CD8-positive, alpha-beta memory T cell (primary cell): ENCODE results near the gene PLA2G4B. TPM values are rescaled to one million over a fixed set of nuclear protein-coding genes. Genes with fewer than 3 reads are reported as not detected.

ENCODE experiments used
- CTCF ChIA-PET: fragments of 350-600 bp; sonication (Branson Sonifier 250); formaldehyde crosslinking; loops from one replicate; lab custom pipeline; 2021; ENCODE audit warnings: antibody characterized with exemption; lab: Charles Lee
- POLR2A ChIA-PET: fragments of 350-600 bp; sonication (Branson Sonifier 250); formaldehyde crosslinking; loops from one replicate; lab custom pipeline; 2021; ENCODE audit warnings: antibody characterized with exemption; lab: Charles Lee
- DNase-seq, 5 donors: peaks; one replicate each; pipeline versions ENCODE4 v3.0.0 to v3.0.0-alpha.2; 2020 to 2022; ENCODE audit warnings: mixed read lengths in 1 of 5
- H3K27ac ChIP-seq: one replicate; pipeline ENCODE4 v1.7.0; 2013; ENCODE audit warnings: low read depth, mild to moderate bottlenecking, low read length, moderate library complexity
- H3K27me3 ChIP-seq: 2 replicates; pipeline ENCODE4 v1.7.0; 2013; ENCODE audit warnings: low read length, mild to moderate bottlenecking; ENCODE audit not compliant: insufficient read depth, poor library complexity, severe bottlenecking
- H3K36me3 ChIP-seq: 2 replicates; pipeline ENCODE4 v1.7.0; 2013; ENCODE audit warnings: mild to moderate bottlenecking, low read length, moderate library complexity; ENCODE audit not compliant: insufficient read depth
- H3K4me1 ChIP-seq: 2 replicates; pipeline ENCODE4 v1.7.0; 2013; ENCODE audit warnings: mild to moderate bottlenecking, low read length, moderate library complexity; ENCODE audit not compliant: insufficient read depth
- H3K4me3 ChIP-seq: 2 replicates; pipeline ENCODE4 v1.7.0; 2013; ENCODE audit warnings: mild to moderate bottlenecking, low read length
- H3K9me3 ChIP-seq: 2 replicates; pipeline ENCODE4 v1.7.0; 2013; ENCODE audit warnings: mild to moderate bottlenecking, low read length
- H3K27ac Mint-ChIP-seq, 8 donors: one replicate each; pipeline ENCODE4 v1.8.0; 2020 to 2021; ENCODE audit warnings: mixed read lengths in 8 of 8, mild to moderate bottlenecking in 6 of 8, inconsistent platforms in 3 of 8, moderate library complexity in 3 of 8
- H3K27me3 Mint-ChIP-seq, 2 donors: one replicate each; pipeline ENCODE4 v1.8.0; 2020 to 2021; ENCODE audit warnings: mixed read lengths in 2 of 2, mild to moderate bottlenecking in 1 of 2, moderate library complexity in 1 of 2
- H3K36me3 Mint-ChIP-seq, 3 donors: one replicate each; pipeline ENCODE4 v1.8.0; 2020 to 2021; ENCODE audit warnings: mixed read lengths in 3 of 3, inconsistent platforms in 1 of 3, mild to moderate bottlenecking in 1 of 3
- H3K4me1 Mint-ChIP-seq, 3 donors: one replicate each; pipeline ENCODE4 v1.8.0; 2020 to 2021; ENCODE audit warnings: mixed read lengths in 3 of 3, inconsistent platforms in 1 of 3, mild to moderate bottlenecking in 1 of 3
- H3K4me3 Mint-ChIP-seq, 7 donors: one replicate each; pipeline ENCODE4 v1.8.0; 2020 to 2021; ENCODE audit warnings: mixed read lengths in 7 of 7, mild to moderate bottlenecking in 6 of 7, moderate library complexity in 4 of 7, inconsistent platforms in 2 of 7
- H3K9me3 Mint-ChIP-seq, 5 donors: one replicate each; pipeline ENCODE4 v1.8.0; 2020 to 2022; ENCODE audit warnings: mixed read lengths in 5 of 5, mild to moderate bottlenecking in 3 of 5, moderate library complexity in 2 of 5, inconsistent platforms in 1 of 5
- polyA plus RNA-seq: library from polyadenylated mRNA; unstranded; fragments of 300-500 nt; fragmentation: Illumina TruSeq; gene quantifications from one replicate; pipeline ENCODE4 v1.2.3, GENCODE V29; 2021
- total RNA-seq, 2 experiments: library from RNA; stranded (reverse); gene quantifications; one replicate each; pipeline ENCODE4 v1.2.3, GENCODE V29; 2021

PLA2G4B gene
- total and polyA plus RNA-seq, 3 experiments from 2014 or later = 3.1 to 6.8 (median 5.9) TPM

DNA sequence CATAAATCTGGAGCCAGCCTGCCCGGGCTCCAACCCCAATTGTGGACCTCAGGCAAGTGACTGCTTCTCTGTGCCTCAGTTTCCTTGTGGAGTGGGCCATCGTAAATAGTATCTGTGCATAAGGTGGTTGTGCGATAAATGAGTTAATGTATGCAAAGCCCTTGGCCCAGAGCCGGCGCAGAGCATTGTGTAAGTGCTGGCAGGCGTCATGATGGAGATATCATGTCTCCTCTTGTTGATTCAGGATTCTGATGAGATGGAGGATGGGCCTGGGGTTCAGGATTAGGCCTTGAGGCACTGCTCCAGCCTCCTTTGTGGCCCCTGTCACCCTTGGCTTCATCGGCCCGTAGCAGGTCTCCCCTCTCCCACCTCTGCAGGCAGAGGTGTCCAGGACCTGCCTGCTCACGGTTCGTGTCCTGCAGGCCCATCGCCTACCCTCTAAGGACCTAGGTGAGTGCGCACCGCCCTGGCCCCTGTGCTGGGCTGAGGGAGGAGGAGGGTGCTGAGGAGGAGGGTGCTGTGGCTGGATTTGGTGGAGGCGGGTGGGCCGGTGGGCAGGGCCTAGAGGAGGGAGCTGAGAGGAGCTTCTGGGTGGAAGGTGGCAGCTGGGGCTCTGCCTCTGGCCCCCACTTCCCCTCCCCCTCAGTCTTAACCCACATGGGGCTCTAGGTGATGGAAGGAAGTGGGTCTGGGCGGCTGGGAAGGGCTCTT, 1.3 kb downstream of the PLA2G4B start:
- ChIA-PET CTCF (no interaction called here), POLR2A (no interaction called here)
- no peak overlapping the region for H3K4me3 ChIP-seq
- Mint-ChIP-seq H3K27ac (peak overlapping the region in 1 of 8 donors; percentile 84), H3K4me1 (peaks cover 0 to 12% (median 8%) of the 10 kb centered on the region in 3 donors), H3K36me3 (peaks cover 4 to 70% (median 4%) of the 10 kb centered on the region in 3 donors), H3K9me3 (no peaks in the 10 kb centered on the region), H3K27me3 (no peaks in the 10 kb centered on the region), H3K4me3 (no peak overlapping the region)
- no peak for DNase-seq
- H3K9me3 ChIP-seq = no peaks in the 10 kb centered on the region
- H3K27me3 ChIP-seq = no peaks in the 10 kb centered on the region
- no peak overlapping the region for H3K27ac ChIP-seq
- peaks cover 6% of the 10 kb centered on the region for H3K36me3 ChIP-seq
- H3K4me1 ChIP-seq = no peaks in the 10 kb centered on the region

DNA sequence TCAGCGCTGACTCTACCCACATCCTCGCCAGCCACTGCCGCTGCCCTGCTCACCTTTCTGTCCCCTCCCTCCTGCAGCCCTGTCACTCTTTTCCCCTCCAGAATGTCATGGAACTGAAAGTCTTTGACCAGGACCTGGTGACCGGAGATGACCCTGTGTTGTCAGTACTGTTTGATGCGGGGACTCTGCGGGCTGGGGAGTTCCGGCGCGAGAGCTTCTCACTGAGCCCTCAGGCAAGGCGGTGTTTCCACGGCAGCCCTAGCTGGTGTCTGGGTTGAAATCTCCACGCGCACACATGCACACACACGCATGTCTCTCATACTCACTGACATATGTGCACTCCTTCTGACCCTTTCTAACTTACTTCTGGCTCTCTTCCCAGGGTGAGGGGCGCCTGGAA, 2.0 kb downstream of the PLA2G4B start:
- Histone ChIP-seq H3K9me3 (no peaks in the 10 kb centered on the region), H3K4me3 (no peak overlapping the region), H3K27ac (no peak overlapping the region), H3K36me3 (peaks cover 6% of the 10 kb centered on the region), H3K4me1 (no peaks in the 10 kb centered on the region), H3K27me3 (no peaks in the 10 kb centered on the region)
- no peaks in the 10 kb centered on the region for H3K27me3 Mint-ChIP-seq
- CTCF ChIA-PET = no interaction called here
- H3K9me3 Mint-ChIP-seq = no peaks in the 10 kb centered on the region
- POLR2A ChIA-PET = no interaction called here
- H3K4me1 Mint-ChIP-seq = peaks cover 0 to 6% (median 3%) of the 10 kb centered on the region in 3 donors
- H3K27ac Mint-ChIP-seq = no peak overlapping the region
- no peak overlapping the region for H3K4me3 Mint-ChIP-seq
- no peak for DNase-seq
- peaks cover 4 to 70% (median 4%) of the 10 kb centered on the region in 3 donors for H3K36me3 Mint-ChIP-seq

DNA sequence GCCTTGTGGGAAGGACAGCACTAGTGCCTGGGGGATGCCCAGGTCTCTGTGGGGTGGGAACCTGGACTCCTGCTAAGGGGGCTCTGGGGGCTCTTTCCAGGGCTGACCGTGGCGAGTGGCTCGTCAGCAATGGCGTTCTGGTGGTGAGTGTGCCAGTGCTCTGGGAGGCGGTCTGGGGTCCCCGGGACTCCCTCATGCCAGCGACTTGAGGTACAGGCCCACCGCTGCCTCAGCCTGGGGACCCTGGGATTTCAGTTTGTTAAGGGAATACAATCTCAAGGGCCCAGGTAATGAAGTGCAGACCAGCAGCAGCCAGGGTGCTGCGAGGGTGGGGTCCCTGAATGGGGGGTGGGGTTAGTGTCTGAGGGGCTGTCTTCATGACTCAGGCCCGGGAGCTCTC, 2.5 kb downstream of the PLA2G4B start:
- Mint-ChIP-seq H3K9me3 (no peaks in the 10 kb centered on the region), H3K4me1 (peaks cover 0 to 6% (median 3%) of the 10 kb centered on the region in 3 donors), H3K27ac (no peak overlapping the region), H3K27me3 (no peaks in the 10 kb centered on the region), H3K4me3 (no peak overlapping the region), H3K36me3 (peaks cover 4 to 72% (median 4%) of the 10 kb centered on the region in 3 donors)
- H3K9me3 ChIP-seq = no peaks in the 10 kb centered on the region
- POLR2A ChIA-PET = interaction anchor here (0.6 kb wide), 1 partner anchor 13 kb away, joined by 3 read pairs; the partner anchor contains the start of gene JMJD7
- DNase-seq = no peak
- H3K36me3 ChIP-seq = peaks cover 6% of the 10 kb centered on the region
- H3K27me3 ChIP-seq = no peaks in the 10 kb centered on the region
- H3K4me1 ChIP-seq = no peaks in the 10 kb centered on the region
- no peak overlapping the region for H3K4me3 ChIP-seq
- CTCF ChIA-PET = no interaction called here
- H3K27ac ChIP-seq = no peak overlapping the region

DNA sequence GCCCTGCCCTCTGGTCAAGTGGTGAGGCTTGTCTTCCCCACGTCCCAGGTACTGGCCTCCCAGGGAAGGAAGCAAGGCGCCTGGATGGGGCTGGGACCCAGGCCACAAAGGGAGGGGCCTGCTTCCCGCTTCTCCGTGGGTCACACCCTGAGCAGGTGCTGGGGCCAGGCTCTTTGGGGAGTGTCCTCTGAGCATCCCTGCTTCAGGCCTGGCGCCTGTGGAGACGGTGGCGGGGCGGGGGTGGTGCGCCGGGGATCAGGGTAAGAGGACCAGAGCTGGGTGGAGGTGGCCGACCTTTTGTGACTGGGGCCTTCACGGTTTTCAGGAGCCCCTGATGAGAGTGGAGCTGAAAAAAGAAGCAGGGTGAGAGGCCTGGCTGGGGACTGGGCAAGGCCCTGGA, 3.6 kb downstream of the PLA2G4B start:
- Histone ChIP-seq H3K27ac (no peak overlapping the region), H3K4me1 (no peaks in the 10 kb centered on the region), H3K27me3 (no peaks in the 10 kb centered on the region), H3K9me3 (no peaks in the 10 kb centered on the region), H3K4me3 (no peak overlapping the region), H3K36me3 (peaks cover 6% of the 10 kb centered on the region)
- no peaks in the 10 kb centered on the region for H3K9me3 Mint-ChIP-seq
- peaks cover 1 to 75% (median 4%) of the 10 kb centered on the region in 3 donors for H3K36me3 Mint-ChIP-seq
- H3K4me1 Mint-ChIP-seq = peaks cover 0 to 4% (median under 1%) of the 10 kb centered on the region in 3 donors
- CTCF ChIA-PET = no interaction called here
- peak overlapping the region in 1 of 8 donors; percentile 46 for H3K27ac Mint-ChIP-seq
- DNase-seq = no peak
- POLR2A ChIA-PET = no interaction called here
- no peaks in the 10 kb centered on the region for H3K27me3 Mint-ChIP-seq
- H3K4me3 Mint-ChIP-seq = no peak overlapping the region

DNA sequence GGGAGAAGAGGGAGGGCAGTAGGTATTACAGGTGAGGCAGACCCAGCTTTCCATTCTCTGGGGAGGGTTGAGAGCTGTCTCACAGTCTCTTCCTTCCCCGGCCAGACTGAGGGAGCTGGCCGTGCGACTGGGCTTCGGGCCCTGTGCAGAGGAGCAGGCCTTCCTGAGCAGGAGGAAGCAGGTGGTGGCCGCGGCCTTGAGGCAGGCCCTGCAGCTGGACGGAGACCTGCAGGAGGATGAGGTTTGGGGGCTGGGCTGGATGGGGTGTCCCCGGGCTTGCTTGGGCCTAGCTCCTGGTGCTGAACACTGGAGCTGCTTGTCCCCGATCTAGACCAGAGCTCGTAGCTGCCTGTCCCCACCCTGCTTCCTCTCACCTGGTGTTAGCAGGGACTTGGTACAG, 4.9 kb downstream of the PLA2G4B start:
- H3K4me3 ChIP-seq = no peak overlapping the region
- Mint-ChIP-seq H3K36me3 (peaks cover 0 to 81% (median 0%) of the 10 kb centered on the region in 3 donors), H3K4me3 (no peak overlapping the region), H3K9me3 (no peaks in the 10 kb centered on the region), H3K4me1 (peaks cover 0 to 3% (median 0%) of the 10 kb centered on the region in 3 donors), H3K27ac (peak overlapping the region in 2 of 8 donors; percentile 38 to 41), H3K27me3 (no peaks in the 10 kb centered on the region)
- POLR2A ChIA-PET = no interaction called here
- CTCF ChIA-PET = interaction anchor here (0.7 kb wide), 1 partner anchor 275 kb away, joined by 3 read pairs; no protein-coding TSS in a partner anchor
- H3K36me3 ChIP-seq = peaks cover 6% of the 10 kb centered on the region
- H3K27ac ChIP-seq = no peak overlapping the region
- H3K27me3 ChIP-seq = no peaks in the 10 kb centered on the region
- no peaks in the 10 kb centered on the region for H3K4me1 ChIP-seq
- H3K9me3 ChIP-seq = no peaks in the 10 kb centered on the region
- DNase-seq = no peak

DNA sequence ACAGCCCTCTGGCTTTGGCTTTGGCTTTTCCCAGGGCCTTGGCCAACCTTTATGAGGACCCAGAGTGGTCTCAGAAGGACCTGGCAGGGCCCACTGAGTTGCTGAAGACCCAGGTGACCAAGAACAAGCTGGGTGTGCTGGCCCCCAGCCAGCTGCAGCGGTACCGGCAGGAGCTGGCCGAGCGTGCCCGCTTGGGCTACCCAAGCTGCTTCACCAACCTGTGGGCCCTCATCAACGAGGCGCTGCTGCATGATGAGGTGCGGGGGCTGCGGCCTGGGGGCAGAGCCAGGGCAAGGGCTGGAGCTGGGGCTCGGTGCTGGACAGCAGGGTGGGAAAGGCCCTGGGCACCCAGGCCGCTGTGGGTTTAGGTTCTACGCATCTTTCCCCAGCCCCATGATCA, 6.2 kb downstream of the PLA2G4B start:
- no peak for DNase-seq
- H3K4me3 ChIP-seq = no peak overlapping the region
- no peak overlapping the region for H3K27ac ChIP-seq
- POLR2A ChIA-PET = no interaction called here
- no peaks in the 10 kb centered on the region for H3K27me3 ChIP-seq
- Mint-ChIP-seq H3K27ac (no peak overlapping the region), H3K27me3 (no peaks in the 10 kb centered on the region), H3K36me3 (peaks cover 0 to 79% (median 0%) of the 10 kb centered on the region in 3 donors), H3K4me1 (peaks cover 0 to under 1% (median 0%) of the 10 kb centered on the region in 3 donors), H3K9me3 (no peaks in the 10 kb centered on the region), H3K4me3 (no peak overlapping the region)
- H3K9me3 ChIP-seq = no peaks in the 10 kb centered on the region
- CTCF ChIA-PET = interaction anchor here (0.6 to 0.8 kb wide), 2 partner anchors 33 to 92 kb away, joined by 3 to 4 read pairs; no protein-coding TSS in a partner anchor
- H3K36me3 ChIP-seq = peaks cover 6% of the 10 kb centered on the region
- H3K4me1 ChIP-seq = no peaks in the 10 kb centered on the region

DNA sequence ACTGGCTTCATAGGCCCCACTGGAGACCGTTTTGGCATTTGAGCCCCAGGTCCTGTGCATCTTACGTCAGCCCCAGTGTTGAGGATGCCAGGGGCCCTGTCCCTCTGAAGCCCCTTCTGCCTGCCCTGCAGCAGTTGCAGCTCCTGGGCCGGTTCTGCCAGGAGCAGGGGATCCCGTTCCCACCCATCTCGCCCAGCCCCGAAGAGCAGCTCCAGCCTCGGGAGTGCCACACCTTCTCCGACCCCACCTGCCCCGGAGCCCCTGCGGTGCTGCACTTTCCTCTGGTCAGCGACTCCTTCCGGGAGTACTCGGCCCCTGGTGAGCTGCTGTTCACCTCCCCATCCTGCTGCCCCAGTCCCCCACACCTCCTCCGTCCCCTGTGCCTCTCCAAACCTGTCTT, 8.6 kb downstream of the PLA2G4B start:
- DNase-seq = no peak
- Histone ChIP-seq H3K27me3 (no peaks in the 10 kb centered on the region), H3K4me3 (no peak overlapping the region), H3K36me3 (no peaks in the 10 kb centered on the region), H3K9me3 (no peaks in the 10 kb centered on the region), H3K4me1 (no peaks in the 10 kb centered on the region), H3K27ac (no peak overlapping the region)
- H3K9me3 Mint-ChIP-seq = no peaks in the 10 kb centered on the region
- H3K4me3 Mint-ChIP-seq = no peak overlapping the region
- POLR2A ChIA-PET = no interaction called here
- H3K4me1 Mint-ChIP-seq = no peaks in the 10 kb centered on the region
- H3K36me3 Mint-ChIP-seq = peaks cover 0 to 63% (median 0%) of the 10 kb centered on the region in 3 donors
- no peaks in the 10 kb centered on the region for H3K27me3 Mint-ChIP-seq
- H3K27ac Mint-ChIP-seq = peak overlapping the region in 2 of 8 donors; percentile 36 to 81
- CTCF ChIA-PET = interaction anchor here (1.9 kb wide), 1 partner anchor 58 kb away, joined by 6 read pairs; no protein-coding TSS in a partner anchor

DNA sequence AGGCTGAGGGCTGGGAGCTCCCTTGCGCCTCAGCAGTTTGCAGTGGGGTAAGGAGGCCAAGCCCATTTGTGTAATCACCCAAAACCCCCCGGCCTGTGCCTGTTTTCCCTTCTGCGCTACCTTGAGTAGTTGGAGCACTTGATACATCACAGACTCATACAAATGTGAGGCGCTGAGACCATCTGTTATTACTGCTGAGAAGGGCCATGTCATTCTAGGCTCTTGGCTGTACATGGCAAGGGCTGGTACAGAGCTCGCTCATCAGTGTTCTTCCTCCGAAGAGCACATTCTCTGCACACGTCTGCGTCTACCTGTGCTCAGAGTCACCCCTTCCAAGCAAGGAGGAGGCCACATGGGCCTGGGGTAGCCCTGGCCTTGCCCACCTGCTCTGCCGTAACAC, 9.3 kb downstream of the PLA2G4B start:
- Mint-ChIP-seq H3K27ac (peak overlapping the region in 2 of 8 donors; percentile 61 to 64), H3K4me1 (no peaks in the 10 kb centered on the region), H3K4me3 (no peak overlapping the region)

More for the DNA sequence above, 9.3 kb downstream of the PLA2G4B start:
- POLR2A ChIA-PET = no interaction called here
- Mint-ChIP-seq H3K9me3 (no peaks in the 10 kb centered on the region), H3K36me3 (peaks cover 0 to 56% (median 0%) of the 10 kb centered on the region in 3 donors), H3K27me3 (no peaks in the 10 kb centered on the region)
- H3K9me3 ChIP-seq = no peaks in the 10 kb centered on the region
- H3K4me3 ChIP-seq = no peak overlapping the region
- H3K36me3 ChIP-seq = no peaks in the 10 kb centered on the region
- no peaks in the 10 kb centered on the region for H3K27me3 ChIP-seq
- no peak for DNase-seq
- CTCF ChIA-PET = interaction anchor here (1.9 kb wide), 1 partner anchor 57 kb away, joined by 6 read pairs; no protein-coding TSS in a partner anchor
- H3K4me1 ChIP-seq = no peaks in the 10 kb centered on the region
- no peak overlapping the region for H3K27ac ChIP-seq
